GM12872 (cell line): Measurements from ENCODE around the gene PPP4R3B.
A peak's percentile ranks its signal among the peaks of the same experiment; 100 is the strongest.

Experiments
- TF ChIP-seq, protein P1 (sequence below): IDR thresholded peaks from 3 replicates; pipeline ENCODE4 v1.5.1; 2011; ENCODE audit warnings: low read depth, mild to moderate bottlenecking, low read length, moderate library complexity; ENCODE audit not compliant: insufficient read depth

The PPP4R3B gene

GRCh38 chr2:55617175-55618024 lies at the start of gene PPP4R3B:
TSS of gene PPP4R3B (minus strand) at chr2:55617622. CDS start at chr2:55617285, 337 bp downstream.
- TF ChIP-seq, protein P1, sequence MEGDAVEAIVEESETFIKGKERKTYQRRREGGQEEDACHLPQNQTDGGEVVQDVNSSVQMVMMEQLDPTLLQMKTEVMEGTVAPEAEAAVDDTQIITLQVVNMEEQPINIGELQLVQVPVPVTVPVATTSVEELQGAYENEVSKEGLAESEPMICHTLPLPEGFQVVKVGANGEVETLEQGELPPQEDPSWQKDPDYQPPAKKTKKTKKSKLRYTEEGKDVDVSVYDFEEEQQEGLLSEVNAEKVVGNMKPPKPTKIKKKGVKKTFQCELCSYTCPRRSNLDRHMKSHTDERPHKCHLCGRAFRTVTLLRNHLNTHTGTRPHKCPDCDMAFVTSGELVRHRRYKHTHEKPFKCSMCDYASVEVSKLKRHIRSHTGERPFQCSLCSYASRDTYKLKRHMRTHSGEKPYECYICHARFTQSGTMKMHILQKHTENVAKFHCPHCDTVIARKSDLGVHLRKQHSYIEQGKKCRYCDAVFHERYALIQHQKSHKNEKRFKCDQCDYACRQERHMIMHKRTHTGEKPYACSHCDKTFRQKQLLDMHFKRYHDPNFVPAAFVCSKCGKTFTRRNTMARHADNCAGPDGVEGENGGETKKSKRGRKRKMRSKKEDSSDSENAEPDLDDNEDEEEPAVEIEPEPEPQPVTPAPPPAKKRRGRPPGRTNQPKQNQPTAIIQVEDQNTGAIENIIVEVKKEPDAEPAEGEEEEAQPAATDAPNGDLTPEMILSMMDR = peak; percentile 33; the same call in 1 of the 3 replicates

DNA sequence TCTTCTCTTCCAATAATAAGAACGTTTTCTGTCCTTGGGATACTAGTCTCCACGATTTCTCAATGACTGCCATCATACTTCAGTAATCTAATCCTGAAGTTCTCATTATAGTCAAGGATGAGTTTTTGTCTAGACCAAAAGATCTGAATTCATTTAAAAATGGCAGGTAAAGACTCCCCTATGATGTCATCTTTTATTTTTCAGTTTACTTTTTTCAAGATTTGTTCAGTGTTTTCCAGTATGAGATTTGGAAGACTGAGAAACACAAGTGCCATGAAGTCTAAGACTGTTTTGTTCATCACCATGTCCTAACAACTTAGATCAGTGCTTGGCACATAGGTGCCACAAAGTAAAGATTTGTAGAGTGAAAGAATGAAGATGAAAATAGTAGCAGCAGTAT lies 35.8 kb upstream of the PPP4R3B start:
- TF ChIP-seq, protein P1 = no peak

GRCh38 chr2:55649211-55649610 lies 31.8 kb upstream of the PPP4R3B start:
- TF ChIP-seq, protein P1 = no peak

GRCh38 chr2:55636831-55637230 lies 19.4 kb upstream of the PPP4R3B start:
- TF ChIP-seq, protein P1 = no peak

DNA sequence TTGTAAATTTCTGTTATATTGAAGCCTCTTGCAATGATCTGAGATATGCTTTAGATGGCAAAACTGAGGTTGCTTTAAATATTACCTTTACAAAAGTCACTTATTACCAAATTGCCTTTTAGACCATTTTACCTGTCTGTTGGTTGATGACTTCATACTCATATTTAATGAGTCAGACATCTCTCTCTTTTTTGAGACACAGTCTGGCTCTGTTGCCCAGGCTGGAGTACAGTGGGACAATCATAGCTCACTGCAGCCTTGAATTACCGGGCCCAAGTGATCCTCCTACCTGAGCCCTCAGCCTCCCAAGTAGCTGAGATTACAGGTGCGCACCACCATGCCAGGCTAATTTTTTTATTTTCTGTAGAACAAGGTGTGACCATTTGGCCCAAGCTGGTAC lies 11.5 kb upstream of the PPP4R3B start:
- TF ChIP-seq, protein P1 = no peak

DNA sequence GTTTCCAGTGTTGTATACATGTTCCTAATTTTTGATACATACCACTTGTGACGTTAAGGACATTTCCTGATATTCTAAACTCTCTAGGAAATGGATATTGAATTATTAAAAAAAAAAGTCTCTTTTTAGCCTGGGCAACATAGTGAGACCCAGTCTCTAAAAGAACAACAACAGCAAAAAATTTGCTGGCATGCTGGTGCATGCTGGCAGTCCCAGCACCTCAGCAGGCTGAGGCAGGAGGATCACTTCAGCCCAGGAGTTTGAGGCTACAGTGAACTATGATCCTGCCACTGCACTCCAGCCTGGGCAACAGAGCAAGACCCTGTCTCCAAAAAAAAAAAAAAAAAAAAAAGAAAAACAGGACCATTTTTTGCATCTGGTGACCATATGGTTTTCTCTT lies 10.5 kb upstream of the PPP4R3B start:
- TF ChIP-seq, protein P1 = no peak

- TF ChIP-seq, protein P1 = no peak
Measured at GRCh38 chr2:55621802-55622201, 4.4 kb upstream of the PPP4R3B start.
